KOPT-K1 (cell line): Measurements from ENCODE around the gene DOCK3.
"Not testable (repeated sequence)": the region's sequence is repeated elsewhere in the genome, so short reads cannot be mapped to it uniquely, and the experiment has no call there.

ENCODE experiments used
- H3K27ac ChIP-seq: fragments of 200-600 bp; sonication (generic); 2 replicates; pipeline ENCODE4 v1.5.1; 2016; ENCODE audit warnings: antibody characterized with exemption, mild to moderate bottlenecking, low read depth, low read length; ENCODE audit not compliant: poor library complexity, severe bottlenecking
- H3K36me3 ChIP-seq: fragments of 200-600 bp; sonication (generic); 2 replicates; pipeline ENCODE4 v1.5.1; 2017; ENCODE audit warnings: antibody characterized with exemption, mild to moderate bottlenecking, low read length, moderate library complexity; ENCODE audit not compliant: insufficient read depth
- H3K9me3 ChIP-seq: fragments of 200-600 bp; sonication (generic); 2 replicates; pipeline ENCODE4 v1.5.1; 2017; ENCODE audit warnings: antibody characterized with exemption, low read length, mild to moderate bottlenecking; ENCODE audit not compliant: insufficient read depth, poor library complexity, severe bottlenecking

The DOCK3 gene

DNA sequence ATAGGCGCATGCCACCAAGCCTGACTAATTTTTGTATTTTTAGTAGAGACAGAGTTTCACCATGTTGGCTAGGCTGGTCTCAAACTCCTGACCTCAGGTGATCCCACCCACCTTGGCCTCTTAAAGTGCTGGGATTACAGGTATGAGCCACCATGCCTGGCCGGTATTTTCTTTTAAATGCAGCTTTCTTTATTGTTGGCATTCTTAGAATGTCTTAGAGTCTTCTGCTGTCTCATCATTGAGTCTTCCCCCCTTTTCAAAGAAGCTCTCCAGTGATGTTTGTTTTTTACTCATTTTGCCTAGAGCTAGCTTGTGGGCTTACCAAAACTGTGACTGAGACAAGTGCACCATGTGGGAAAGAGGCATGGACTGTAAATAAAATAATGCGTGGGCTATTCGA, 13.9 kb downstream of the DOCK3 start:
- H3K9me3 ChIP-seq, H3K27ac ChIP-seq, H3K36me3 ChIP-seq: not testable (repeated sequence)

DNA sequence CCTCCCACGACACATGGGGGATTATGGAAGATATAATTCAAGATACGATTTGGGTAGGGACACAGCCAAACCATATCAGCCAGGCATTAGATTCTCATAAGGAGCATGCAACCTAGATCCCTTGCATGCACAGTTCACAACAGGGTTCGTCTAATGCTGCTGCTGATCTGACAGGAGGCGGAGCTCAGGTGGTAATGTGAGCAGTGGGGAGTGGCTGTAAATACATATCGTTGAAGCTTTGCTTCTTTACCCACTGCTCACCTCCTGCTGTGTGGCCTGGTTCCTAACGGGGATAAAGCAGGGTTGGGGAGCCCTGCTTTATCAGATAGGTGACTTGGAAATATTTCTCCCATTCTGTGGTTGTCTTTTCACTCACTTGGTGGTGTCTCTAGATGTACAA, 14.8 kb downstream of the DOCK3 start:
- H3K36me3 ChIP-seq, result no peaks in the 10 kb centered on the region
- peaks cover 9% of the 10 kb centered on the region for H3K9me3 ChIP-seq

DNA sequence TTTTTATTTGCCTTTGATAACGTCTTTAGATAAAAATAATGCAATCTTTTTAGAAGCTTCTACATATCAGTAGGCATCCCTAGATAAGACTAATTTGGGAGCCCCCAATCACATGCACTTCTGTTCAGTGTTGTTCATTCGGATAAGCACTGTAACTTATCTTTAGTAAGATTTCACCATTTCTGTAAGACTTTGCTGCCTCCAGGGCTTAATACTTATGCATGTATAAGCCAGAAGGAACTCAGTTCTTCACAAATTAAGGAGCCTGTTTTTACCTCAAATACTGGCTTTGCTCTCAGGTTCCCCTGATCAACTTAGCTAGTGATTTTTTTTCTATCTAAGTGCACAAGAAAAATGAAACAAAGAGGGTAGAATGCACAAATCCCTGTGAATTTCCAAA, 20.3 kb downstream of the DOCK3 start:
- no peaks in the 10 kb centered on the region for H3K36me3 ChIP-seq
- peaks cover 28% of the 10 kb centered on the region for H3K9me3 ChIP-seq
- H3K27ac ChIP-seq, result no peak overlapping the region

More for the DNA sequence above, 14.8 kb downstream of the DOCK3 start:
- H3K27ac ChIP-seq, result no peak overlapping the region

DNA sequence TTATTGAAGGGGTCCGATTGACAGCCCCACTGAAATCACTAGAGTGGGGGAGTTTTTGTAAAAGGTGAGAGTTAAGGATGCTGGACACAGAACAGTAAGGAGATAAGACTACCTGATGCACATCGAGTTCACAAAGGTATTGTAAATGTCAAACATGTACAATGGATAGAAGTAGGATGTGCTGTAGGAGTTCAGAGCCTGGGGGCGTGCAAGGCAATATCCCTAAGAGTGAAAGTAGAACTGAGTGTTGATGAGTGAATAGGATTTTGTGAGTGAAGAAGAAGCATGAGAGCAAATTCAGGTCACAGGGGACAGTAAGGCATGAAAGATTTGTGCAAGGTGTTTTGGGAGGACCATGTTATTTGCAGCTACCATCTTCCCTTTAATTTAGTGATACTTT, 21.5 kb downstream of the DOCK3 start:
- Histone ChIP-seq H3K27ac (no peak overlapping the region), H3K9me3 (peaks cover 28% of the 10 kb centered on the region)

DNA sequence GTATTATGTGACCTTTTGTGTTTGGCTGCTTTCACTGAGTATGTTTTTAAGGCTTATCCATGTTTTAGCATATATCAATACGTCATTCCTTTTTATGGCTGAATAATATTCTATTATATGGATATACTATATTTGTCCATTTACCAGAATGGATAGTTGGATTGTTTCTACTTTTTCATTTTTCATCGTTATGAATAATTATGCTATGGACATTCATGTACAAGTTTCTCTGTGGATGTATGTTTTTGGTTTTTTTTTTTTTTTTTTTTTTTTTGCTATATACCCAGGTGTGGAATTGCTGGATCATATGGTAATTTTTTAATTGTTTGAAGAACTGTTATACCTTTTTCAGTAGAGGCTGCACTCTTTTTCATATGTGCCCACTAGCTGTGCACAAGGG, 23.5 kb downstream of the DOCK3 start:
- no peak overlapping the region for H3K27ac ChIP-seq
- H3K9me3 ChIP-seq, result peaks cover 22% of the 10 kb centered on the region
- no peaks in the 10 kb centered on the region for H3K36me3 ChIP-seq

More for the DNA sequence above, 21.5 kb downstream of the DOCK3 start:
- H3K36me3 ChIP-seq, result no peaks in the 10 kb centered on the region

- Histone ChIP-seq H3K36me3 (no peaks in the 10 kb centered on the region), H3K9me3 (peaks cover 3% of the 10 kb centered on the region), H3K27ac (no peak overlapping the region)
These were observed 33.9 kb downstream of the DOCK3 start for GRCh38 chr3:50708620-50709019.

- Histone ChIP-seq H3K9me3 (no peaks in the 10 kb centered on the region), H3K36me3 (no peaks in the 10 kb centered on the region)
These were observed 40.2 kb downstream of the DOCK3 start for GRCh38 chr3:50714946-50715345.

GRCh38 chr3:50724831-50725230, 50.1 kb downstream of the DOCK3 start:
- no peak overlapping the region for H3K27ac ChIP-seq

More at GRCh38 chr3:50714946-50715345, 40.2 kb downstream of the DOCK3 start:
- H3K27ac ChIP-seq, result no peak overlapping the region

DNA sequence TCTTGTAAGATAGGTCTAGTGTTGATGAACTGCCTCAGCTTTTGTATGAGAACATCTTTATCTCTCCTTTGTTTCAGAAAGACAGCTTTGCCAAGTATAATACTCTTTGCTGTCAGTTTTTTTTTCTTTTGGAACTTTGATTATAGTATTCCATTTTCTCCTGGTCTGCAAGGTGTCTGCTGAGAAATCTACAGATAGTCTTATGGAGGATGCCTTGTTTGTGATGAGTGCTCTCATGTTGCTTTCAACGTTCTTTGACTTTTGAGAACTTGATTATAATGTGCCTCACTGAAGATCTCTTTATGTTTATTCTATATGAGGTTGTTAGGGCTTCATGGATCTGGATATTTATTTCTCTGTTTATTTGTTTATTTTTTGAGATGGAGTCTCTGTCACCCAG, 60.3 kb downstream of the DOCK3 start:
- Histone ChIP-seq H3K9me3 (no peaks in the 10 kb centered on the region), H3K27ac (no peak overlapping the region), H3K36me3 (no peaks in the 10 kb centered on the region)

More at GRCh38 chr3:50724831-50725230, 50.1 kb downstream of the DOCK3 start:
- Histone ChIP-seq H3K9me3 (no peaks in the 10 kb centered on the region), H3K36me3 (no peaks in the 10 kb centered on the region)

- no peaks in the 10 kb centered on the region for H3K9me3 ChIP-seq
- no peak overlapping the region for H3K27ac ChIP-seq
- H3K36me3 ChIP-seq, result no peaks in the 10 kb centered on the region
These were observed 62.6 kb downstream of the DOCK3 start for GRCh38 chr3:50737193-50737905.

DNA sequence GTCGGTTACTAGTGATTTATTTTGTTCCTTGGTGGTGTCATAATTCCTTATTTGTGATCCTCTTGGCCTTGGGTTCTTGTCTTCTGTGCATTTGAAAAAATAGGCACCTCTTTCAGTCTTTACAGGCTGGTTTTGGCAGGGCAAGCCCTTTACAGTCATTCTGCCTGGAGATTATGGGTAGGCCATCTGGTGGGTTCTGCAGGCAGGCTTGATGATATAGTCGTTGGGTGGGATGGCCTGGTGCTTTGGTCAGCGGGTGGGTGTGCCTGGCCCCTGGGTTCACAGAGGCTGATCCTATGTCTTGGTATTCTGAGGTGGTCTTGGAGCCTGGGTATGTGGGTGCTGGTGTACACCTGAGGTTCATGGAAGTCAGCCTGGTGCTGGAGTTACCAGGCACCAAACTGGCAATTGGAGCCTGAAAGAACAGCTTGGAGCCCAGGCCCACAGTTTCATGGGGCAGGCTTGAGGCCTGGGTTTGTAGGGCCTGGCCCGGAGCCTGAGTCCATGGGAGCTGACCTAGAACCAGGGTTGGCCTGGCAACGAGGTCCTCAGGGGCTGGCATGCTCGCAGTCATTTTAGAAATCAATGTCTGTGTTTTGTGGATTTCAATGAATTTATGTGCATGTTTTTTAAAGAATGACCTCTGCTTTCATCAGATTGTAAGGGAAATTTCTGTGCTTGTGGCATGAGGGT, 63.3 kb downstream of the DOCK3 start:
- Histone ChIP-seq H3K27ac (no peak overlapping the region), H3K36me3 (no peaks in the 10 kb centered on the region), H3K9me3 (no peaks in the 10 kb centered on the region)

DNA sequence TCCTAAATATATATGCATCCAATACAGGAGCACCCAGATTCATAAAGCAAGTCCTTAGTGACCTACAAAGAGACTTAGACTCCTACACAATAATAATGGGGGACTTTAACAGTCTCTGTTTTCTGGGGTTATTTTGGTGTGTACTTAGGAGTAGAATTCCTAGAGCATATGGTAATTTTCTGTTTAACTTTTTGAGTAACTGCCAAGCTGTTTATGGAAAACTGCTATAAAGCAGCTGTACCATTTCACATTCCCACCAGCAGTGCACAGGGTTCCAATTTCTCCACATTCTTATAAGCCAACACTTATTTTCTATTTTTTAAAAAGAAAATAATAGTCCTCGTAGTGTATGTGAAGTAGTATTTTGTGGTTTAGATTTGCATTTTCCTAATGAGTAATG, 68.9 kb downstream of the DOCK3 start:
- Histone ChIP-seq H3K27ac (no peak overlapping the region), H3K36me3 (no peaks in the 10 kb centered on the region), H3K9me3 (no peaks in the 10 kb centered on the region)

DNA sequence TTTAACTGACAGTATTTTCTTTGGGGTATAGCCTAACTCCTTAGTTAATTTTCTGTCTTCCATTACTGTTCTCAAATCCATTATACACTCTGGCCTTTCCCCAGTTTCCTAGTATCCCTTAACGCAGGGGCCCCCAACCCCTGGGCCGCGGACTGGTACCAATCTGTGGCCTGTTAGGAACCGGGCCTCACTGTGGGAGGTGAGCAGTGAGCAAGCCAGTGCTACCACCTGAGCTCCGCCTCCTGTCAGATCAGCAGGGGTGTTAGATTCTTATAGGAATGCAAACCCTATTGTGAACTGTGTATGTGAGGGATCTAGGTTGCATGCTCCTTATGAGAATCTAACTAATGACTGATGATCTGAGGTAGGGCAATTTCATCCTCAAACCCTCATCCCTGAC, 75.1 kb downstream of the DOCK3 start:
- H3K9me3 ChIP-seq, result no peaks in the 10 kb centered on the region
- H3K27ac ChIP-seq, result no peak overlapping the region
- no peaks in the 10 kb centered on the region for H3K36me3 ChIP-seq

- peaks cover 9% of the 10 kb centered on the region for H3K9me3 ChIP-seq
- no peak overlapping the region for H3K27ac ChIP-seq
These were observed 84.3 kb downstream of the DOCK3 start for GRCh38 chr3:50759015-50759414.

DNA sequence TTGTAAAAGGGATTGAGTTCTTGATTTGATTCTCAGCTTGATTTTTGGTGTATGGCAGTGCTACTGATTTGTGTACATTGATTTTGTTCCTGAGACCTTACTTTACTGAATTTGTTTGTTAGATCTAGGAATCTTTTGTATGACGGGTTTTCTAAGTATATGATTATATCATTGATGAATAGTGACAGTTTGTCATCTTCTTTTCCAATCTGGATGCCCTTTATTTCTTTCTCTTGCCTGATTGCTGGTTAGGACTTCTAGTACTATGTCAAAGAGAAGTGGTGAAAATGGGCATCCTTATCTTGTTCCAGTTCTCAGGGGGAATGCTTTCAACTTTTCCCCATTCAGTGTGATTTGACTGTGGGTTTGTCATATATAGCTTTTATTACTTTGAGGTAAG, 103.0 kb downstream of the DOCK3 start:
- Histone ChIP-seq H3K27ac (no peak overlapping the region), H3K9me3 (no peaks in the 10 kb centered on the region), H3K36me3 (no peaks in the 10 kb centered on the region)

More at GRCh38 chr3:50759015-50759414, 84.3 kb downstream of the DOCK3 start:
- no peaks in the 10 kb centered on the region for H3K36me3 ChIP-seq

DNA sequence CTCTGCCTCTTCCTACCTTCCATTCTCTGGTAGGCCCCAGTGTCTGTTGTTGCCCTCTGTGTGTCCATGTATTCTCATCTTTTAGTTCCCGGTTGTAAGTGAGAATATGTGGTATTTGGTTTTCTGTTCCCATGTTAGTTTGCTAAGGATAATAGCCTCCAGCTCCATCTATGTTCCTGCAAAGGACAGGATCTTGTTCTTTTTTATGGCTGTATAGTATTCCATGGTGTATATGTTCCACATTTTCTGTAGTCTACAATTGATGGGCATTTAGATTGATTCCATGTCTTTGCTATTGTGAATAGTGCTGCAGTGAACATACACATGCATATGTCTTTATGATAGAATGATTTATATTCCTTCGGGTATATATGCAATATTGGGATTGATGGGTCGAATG, 107.0 kb downstream of the DOCK3 start:
- not testable (repeated sequence) for H3K9me3 ChIP-seq, H3K27ac ChIP-seq, H3K36me3 ChIP-seq
